GM18502 (cell line): Measurements from ENCODE around the gene SCMH1.

Experiments
- ATAC-seq: cut with Tn5 transposase; IDR thresholded peaks from one replicate; pipeline ENCODE4 v1.9.1; 2021; ENCODE audit warnings: mild to moderate bottlenecking; ENCODE audit not compliant: unreplicated experiment, poor library complexity

Gene SCMH1

DNA sequence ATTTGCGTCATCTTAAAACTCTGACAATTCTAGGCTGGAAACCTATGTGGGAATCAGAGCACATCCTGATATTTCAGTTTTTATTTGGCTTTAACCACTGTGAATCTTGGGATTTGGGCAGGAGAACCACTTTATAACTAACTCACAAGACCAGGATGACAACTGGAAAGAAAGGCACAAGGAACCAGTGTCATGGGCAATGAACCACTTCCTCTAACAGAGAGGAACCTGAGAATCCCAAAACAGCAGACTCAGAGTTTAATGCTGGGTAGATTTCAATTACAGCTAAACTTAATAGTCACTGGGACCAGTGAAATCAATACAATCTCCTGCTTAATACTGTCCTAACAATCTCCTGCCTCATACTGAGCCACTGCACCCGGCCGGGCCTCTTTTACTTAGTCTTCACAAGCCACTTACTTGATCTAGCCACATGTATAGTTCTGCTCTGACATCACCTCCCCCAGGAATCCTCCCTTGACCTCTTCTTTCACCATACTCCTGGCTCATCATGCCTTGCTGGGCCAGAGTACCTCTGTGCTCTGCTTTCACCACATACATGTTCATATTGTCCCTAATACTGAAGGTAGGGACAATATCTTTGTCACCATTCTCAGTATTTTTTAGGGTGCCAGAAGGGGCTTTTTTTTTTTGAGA lies 200.4 kb downstream of the SCMH1 start:
- ATAC-seq: no peak

- no peak for ATAC-seq
Measured at GRCh38 chr1:41038110-41038509, 204.0 kb downstream of the SCMH1 start.

DNA sequence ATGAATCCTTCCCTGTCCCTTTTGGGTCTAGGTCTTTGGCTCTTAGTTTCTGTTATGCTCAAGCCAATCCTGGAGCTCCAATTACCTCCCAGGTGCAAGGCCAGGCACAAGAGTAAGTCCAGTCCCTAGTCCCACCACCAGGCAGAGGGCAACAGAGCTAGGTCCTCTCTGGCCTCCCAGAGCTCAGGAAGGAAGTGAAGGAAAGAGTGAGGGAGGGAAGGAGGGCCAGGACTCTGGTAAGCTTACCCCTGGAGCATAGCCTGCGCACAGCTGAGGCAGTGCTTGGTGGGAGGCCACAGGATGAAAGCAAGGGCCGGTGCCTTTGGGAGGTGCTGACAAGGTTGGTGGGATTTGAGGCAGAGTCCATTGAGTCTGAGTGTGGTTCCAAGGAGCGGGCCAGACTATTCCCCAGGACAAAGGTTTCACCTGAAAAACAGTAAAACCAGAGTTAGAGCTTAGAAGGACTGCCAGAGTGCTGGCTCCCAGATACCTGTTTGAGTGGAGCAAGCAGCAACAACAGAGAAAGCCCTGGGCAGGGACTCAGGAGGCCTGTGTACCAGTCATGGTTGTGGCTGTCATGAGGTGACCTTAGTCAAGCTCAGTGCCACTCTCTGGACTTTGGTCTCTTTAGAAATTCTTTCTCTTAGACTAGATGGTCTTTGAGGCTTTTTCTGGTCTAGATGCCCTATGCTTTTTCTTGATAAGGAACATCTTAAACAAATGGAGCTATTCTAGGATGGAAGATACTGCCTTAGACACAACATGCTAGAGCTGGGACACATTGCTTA lies 204.8 kb downstream of the SCMH1 start:
- no peak for ATAC-seq

DNA sequence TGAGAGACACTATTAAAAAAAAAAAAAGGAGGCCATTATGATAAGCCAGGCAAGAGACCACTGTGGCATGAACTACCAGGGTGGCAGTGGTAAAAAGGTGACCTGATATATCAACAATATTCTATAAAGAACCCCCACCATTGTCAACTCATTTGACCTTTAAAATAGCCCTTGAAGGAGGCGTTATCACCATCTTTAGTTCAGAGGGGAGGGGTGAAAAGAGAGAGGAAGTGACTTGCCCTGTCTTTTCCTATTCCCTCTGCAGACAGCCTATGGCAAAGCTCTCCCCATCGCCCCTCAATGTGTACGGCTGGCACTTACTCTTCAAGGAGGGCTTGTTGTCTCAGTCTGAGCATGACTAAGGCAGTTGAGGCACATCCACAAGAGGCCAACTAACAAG lies 208.8 kb downstream of the SCMH1 start:
- ATAC-seq: no peak

GRCh38 chr1:41032147-41032546 lies 210.0 kb downstream of the SCMH1 start:
- ATAC-seq: no peak

GRCh38 chr1:41030872-41031616 lies 211.1 kb downstream of the SCMH1 start:
- ATAC-seq: no peak

DNA sequence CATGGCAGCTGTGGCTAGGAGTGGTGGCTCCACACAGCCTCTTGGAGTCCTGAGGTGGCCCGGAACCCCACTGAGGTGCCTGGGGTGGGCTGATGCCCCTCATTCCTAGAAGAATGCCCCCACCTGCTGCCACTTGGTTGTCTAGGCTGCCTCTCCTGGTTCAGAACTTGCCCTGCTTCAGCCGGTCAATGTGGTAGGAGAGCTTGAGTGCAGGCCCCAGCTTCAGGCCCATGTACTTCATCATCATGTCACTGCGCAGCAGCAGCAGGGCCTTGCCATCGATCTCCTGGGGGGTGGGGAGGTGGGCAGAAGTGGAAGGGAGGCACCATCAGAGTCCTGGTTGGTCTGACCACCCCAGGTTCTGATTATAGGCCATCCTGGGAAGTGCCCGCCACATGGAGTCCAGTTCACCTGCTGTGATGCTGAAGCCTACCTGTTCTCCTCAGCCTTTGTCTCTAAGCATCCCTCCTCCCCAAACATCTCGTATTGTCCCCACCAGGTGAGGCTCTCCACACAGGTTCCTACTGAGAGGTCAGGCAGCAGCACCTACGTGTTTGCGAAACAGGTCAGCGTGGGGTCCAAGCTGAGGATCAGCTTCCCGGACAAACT lies 214.0 kb downstream of the SCMH1 start:
- no peak for ATAC-seq

DNA sequence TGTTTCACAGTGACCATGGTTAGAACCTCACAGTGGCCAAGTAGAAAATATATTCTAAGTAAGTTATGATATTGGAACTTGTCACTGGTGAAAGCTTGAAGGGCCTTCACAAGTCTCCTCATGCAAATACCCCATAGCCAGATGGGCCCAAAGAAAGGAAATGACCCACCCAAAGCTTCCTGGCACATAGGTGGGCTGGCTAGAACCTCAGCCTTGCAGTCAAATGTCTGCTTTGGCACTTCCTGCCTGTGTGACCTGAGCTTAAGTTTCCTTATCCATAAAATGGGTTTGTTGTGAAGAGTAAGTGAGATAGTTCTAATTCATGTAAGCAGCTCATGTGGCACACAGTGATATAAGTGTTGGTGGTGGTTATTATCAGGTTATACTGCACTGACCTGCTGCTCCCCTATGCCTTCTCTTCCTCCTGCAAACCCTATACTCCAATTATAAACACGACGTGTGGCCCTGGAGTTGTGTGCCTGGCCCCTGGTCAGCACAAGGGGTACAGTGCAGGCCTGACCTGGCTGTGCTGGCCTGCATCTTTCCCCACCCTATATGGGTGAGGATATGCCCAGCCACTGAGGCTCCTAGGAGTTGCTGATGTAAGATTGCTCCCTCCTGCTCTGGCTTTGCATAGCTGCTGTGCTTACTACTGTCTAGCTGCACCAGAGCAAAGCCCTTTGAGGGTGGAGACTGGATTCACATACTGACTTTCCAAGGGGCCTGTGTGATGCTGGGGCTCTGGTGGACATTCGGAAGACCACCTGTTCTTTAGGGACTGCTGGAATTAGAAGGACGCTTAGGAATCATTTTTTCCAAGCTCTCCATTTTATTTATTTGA lies 215.9 kb downstream of the SCMH1 start:
- no peak for ATAC-seq

- ATAC-seq: no peak
Measured at GRCh38 chr1:41024953-41025352, 217.2 kb downstream of the SCMH1 start.

GRCh38 chr1:41023279-41023990 lies 218.7 kb downstream of the SCMH1 start:
- ATAC-seq: no peak

DNA sequence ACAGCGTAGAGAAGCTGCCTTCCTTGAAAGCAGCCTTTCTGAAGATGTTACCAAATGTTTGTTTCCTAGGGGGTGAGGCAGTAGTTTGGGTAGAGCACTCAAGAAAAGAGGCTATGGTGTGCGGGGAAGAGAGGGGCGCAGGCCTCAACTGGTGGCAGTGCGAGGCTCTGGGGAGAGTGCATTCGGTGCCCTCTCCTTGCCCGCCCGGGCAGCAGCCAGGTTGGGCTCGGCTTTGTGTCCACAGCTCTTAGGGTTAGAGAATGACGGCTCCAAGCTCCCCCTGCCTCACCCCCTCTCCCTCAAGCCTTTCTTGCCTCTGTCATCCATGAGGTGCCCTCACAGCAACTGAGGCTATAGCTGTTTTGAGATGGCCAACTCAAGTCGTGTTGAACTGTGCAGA lies 219.7 kb downstream of the SCMH1 start:
- no peak for ATAC-seq

DNA sequence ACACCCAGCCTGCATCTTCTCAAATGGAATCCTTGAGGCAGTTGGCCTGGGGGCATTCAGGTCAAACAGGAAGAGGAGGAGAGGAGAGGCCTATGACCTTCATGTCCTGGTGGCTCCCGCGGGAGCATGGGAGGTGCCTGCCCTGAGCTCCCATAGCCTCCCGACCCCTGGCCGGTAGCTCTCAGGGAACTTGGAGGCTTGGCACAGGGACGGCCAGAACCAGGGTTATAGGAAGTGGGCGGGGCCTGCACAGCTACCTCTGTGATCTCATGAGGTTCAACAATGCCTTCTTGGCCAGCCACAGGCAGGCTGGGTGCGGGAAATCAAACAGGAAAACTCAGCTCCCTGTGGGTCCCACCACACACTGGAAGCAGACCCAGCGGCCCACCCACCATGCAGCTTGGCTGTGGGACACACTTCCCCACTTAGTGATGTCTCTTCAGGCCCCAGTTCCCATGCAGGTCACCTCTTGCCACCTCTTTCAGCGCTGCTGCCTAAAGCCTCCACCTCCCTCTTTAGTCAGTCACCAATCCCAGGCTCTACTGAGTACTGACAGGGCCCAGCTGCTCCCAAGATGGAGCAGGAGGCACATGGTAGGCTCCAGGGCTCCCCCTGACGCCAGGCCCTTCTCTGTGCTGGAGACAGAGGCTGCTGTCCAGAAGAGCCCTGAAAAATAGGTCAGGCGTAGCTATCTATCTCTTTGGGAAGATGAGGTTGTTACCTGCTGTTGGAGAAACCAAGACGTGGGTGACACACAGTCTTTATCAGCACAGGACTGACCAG lies 220.4 kb downstream of the SCMH1 start, which contains the start of gene SLFNL1:
SLFNL1 (minus strand) TSS at position 200 of the 783 bp plus-strand sequence. CDS start 1,065 bp downstream, outside the sequence.
- ATAC-seq: no peak

- ATAC-seq: no peak
Measured at GRCh38 chr1:41020654-41021053, 221.5 kb downstream of the SCMH1 start.

GRCh38 chr1:41020109-41020576 lies 222.0 kb downstream of the SCMH1 start:
- no peak for ATAC-seq

DNA sequence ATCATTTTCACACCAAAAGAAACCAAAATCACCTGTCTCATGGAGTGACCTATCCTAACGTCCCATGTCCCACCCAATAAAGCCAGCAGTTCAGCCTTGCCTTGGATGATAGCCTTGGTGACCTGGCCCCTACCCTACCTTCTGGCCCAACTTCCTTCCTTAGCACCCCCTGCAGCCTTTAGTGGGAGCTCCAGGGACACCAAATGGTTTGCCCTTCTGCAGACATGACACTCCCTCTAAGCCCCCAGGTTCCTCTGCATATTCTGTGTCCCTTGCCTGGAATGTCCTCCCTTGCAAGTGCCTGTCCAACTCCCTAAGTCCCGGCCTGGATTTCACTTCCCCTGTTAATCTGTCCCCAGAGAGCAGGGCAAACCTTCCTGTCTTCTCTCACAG lies 222.8 kb downstream of the SCMH1 start:
- no peak for ATAC-seq

- ATAC-seq: no peak
Measured at GRCh38 chr1:41018018-41018410, 224.1 kb downstream of the SCMH1 start.

- no peak for ATAC-seq
Measured at GRCh38 chr1:41017141-41018017, 224.7 kb downstream of the SCMH1 start.
